Mammary microvascular endothelial cell (primary cell): ENCODE measurements around the gene RNF187. TPM values are rescaled to one million over a fixed set of nuclear protein-coding genes. Genes with fewer than 3 reads are reported as not detected.

Source experiments
- total RNA-seq: library from RNA; depleted of rRNA; stranded (reverse); fragments of >200 nt; gene quantifications from 2 replicates; pipeline ENCODE4 v1.2.3, GENCODE V29; 2015

The RNF187 gene
- 37.7 and 47.4 TPM in 2 replicates for total RNA-seq

DNA sequence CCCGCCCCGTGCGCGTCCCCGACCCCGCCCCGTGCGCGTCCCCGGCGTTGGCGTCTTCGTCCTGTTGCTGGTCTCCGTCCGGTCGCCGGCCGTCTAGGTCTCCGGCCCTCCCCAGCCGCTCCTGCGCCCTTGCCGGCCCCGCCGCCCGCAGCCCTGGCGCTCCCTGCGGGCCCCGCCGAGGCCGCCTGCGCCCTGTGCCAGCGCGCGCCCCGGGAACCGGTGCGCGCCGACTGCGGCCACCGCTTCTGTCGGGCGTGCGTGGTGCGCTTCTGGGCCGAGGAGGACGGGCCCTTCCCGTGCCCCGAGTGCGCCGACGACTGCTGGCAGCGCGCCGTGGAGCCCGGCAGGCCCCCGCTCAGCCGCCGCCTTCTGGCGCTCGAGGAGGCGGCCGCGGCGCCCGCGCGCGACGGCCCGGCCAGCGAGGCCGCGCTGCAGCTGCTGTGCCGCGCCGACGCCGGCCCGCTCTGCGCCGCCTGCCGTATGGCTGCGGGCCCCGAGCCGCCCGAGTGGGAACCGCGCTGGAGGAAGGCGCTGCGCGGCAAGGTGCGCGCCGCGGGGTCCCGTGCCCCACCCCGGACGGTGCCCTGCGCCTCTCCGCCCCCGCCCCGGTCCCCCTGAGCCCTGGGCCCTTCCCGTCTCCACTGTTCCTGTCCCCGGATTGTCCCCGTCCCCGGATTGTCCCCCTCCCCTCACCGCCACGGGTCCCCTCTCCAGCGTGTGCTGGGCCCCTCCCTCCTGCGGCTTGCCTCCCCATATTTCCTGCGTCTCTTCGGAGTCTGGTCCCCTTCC is at the start of gene RNF187:
TSS of gene RNF187 (plus strand) at position 47 of the 789 bp plus-strand sequence.

Other genes starting within 250 kb of the RNF187 start
- 18.8 and 19.9 TPM in 2 replicates for gene TRIM11, start 80.5 kb upstream of the RNF187 start, total RNA-seq
- not detected in 2 replicates for gene TRIM17, start 70.5 kb upstream of the RNF187 start, total RNA-seq
- 0.94 and 1.1 TPM in 2 replicates for gene RHOU, start 248.1 kb downstream of the RNF187 start, total RNA-seq